Measurements from ENCODE around the gene FKBP1A.

- no peak for TF ChIP-seq CTCF (conservative IDR thresholded peaks at IDR 0.05; ENCODE audit: low read depth, low read length)
- no peak for TF ChIP-seq CEBPB (IDR thresholded peaks at IDR 0.05; ENCODE audit: low read depth, low read length)
- no peak for TF ChIP-seq RFX5 (IDR thresholded peaks at IDR 0.05; ENCODE audit: low read depth, low read length)
- TF ChIP-seq ELK1 (IDR thresholded peaks at IDR 0.05; ENCODE audit: borderline replicate concordance, low read depth, low read length): no peak
- TF ChIP-seq POLR2A (IDR thresholded peaks at IDR 0.05; ENCODE audit: low read depth, low read length): no peak
- TF ChIP-seq MXI1 (IDR thresholded peaks at IDR 0.05; ENCODE audit: borderline replicate concordance, low read depth, low read length): no peak
These were observed 641 bp upstream of the FKBP1A start for GRCh38 chr20:1393507-1393882.
